ENCODE data around the gene FHDC1. TPM values are rescaled to one million over a fixed set of nuclear protein-coding genes. Genes with fewer than 3 reads are reported as not detected.
A peak's percentile ranks its signal among the peaks of the same experiment; 100 is the strongest.

Gene FHDC1
- total RNA-seq, 1 experiment from 2014 or later = 19.9 TPM

DNA sequence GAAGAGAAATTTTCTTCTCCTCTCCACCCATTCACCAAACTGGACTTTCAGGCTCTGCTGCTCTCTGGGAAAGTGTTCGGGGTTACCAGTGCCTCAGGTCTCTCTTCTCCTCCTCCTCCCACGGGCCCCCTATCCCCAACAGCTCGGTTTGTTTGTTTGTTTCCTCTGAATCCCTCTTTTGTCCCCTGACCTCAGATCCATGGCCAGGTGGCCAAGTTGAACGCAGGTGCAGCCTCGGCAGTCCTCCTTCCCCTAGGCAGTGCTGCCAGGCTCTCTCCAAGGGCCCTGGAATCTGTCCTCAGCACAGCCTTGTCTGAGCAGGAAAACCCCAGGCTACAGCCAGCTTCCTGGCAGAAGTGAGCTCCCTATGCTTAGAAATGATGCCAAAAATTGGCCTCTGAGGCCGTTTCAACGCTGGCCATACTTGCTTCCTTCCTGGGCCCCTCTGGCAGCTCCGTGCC, 60.0 kb downstream of the FHDC1 start:
- peaks cover 24% of the 10 kb centered on the region for H3K27me3 Mint-ChIP-seq (ENCODE audit: low read depth)
- peak overlapping the region; percentile 11 for H3K18ac ChIP-seq (ENCODE audit: insufficient read length, low read depth, low read length)
- H3K4me3 Mint-ChIP-seq = no peak overlapping the region; a peak in 1 of 5 replicates
- H3K9me3 Mint-ChIP-seq = no peaks in the 10 kb centered on the region; a peak in 1 of 5 replicates
- H3K27me3 ChIP-seq (ENCODE audit: insufficient read depth, low read length) = no peaks in the 10 kb centered on the region; the same call in 1 of the 2 replicates
- H2BK12ac ChIP-seq (ENCODE audit: insufficient read length, low read depth, low read length) = peak overlapping the region; percentile 40
- H2BK20ac ChIP-seq (ENCODE audit: low read depth, low read length, poor library complexity, severe bottlenecking) = no peak overlapping the region
- DNase-seq = no peak
- H3K4ac ChIP-seq (ENCODE audit: low read depth, low read length) = no peak overlapping the region
- no peaks in the 10 kb centered on the region for H4K20me1 ChIP-seq (ENCODE audit: control insufficient read depth, insufficient read depth, insufficient read length)
- TF ChIP-seq CTCF (conservative IDR thresholded peaks at IDR 0.05) = no peak
- no peak overlapping the region for H4K5ac ChIP-seq (ENCODE audit: insufficient read length, low read depth, low read length)
- no peak overlapping the region for H2AFZ ChIP-seq (ENCODE audit: low read length)
- H3K36me3 Mint-ChIP-seq (ENCODE audit: insufficient read depth in 1 of 3, low read depth in 3 of 3) = no peaks in the 10 kb centered on the region; a peak in 1 of 7 replicates
- H3K9ac ChIP-seq (ENCODE audit: extremely low read depth, insufficient read length, low read length) = no peak overlapping the region
- H2BK15ac ChIP-seq (ENCODE audit: low read depth, low read length) = 0 out of 2 replicates have a peak overlapping the region, but pooled peaks have one; percentile 16
- H2BK120ac ChIP-seq (ENCODE audit: low read depth, low read length, poor library complexity, severe bottlenecking) = no peak overlapping the region
- H2BK5ac ChIP-seq (ENCODE audit: insufficient read length, low read length) = no peak overlapping the region
- H4K91ac ChIP-seq (ENCODE audit: insufficient read length, low read depth, low read length) = no peak overlapping the region
- H3K56ac ChIP-seq (ENCODE audit: insufficient read length, low read depth, low read length) = no peak overlapping the region
- H3K23ac ChIP-seq (ENCODE audit: insufficient read length, low read depth, low read length) = no peak overlapping the region
- H3K4me2 ChIP-seq (ENCODE audit: insufficient read depth, insufficient read length, low read length) = no peak overlapping the region
- H3K14ac ChIP-seq (ENCODE audit: insufficient read depth, low read length) = no peak overlapping the region
- H4K8ac ChIP-seq (replicated peaks; ENCODE audit: insufficient read length, low read depth, low read length) = no peak overlapping the region
- no peak overlapping the region for H2AK5ac ChIP-seq (ENCODE audit: insufficient read length, low read length)
- H3K79me1 ChIP-seq (ENCODE audit: insufficient read depth, low read depth, low read length, poor library complexity, severe bottlenecking) = no peaks in the 10 kb centered on the region
- no peak overlapping the region for H3K27ac ChIP-seq (ENCODE audit: insufficient read length, low read depth, low read length)
- H3K23me2 ChIP-seq (ENCODE audit: insufficient read length, low read depth, low read length, poor library complexity, severe bottlenecking) = no peaks in the 10 kb centered on the region
- H3K79me2 ChIP-seq (ENCODE audit: insufficient read depth, low read length) = no peaks in the 10 kb centered on the region
- no peak overlapping the region for H3T11ph ChIP-seq (ENCODE audit: low read length)
- H3K9me3 ChIP-seq (ENCODE audit: control insufficient read depth, low read depth, low read length) = no peaks in the 10 kb centered on the region
- H3K27ac Mint-ChIP-seq = peak overlapping the region in 2 of 3 experiments; percentile 52 to 89; a peak in 3 of 7 replicates
- H3K4me1 Mint-ChIP-seq = peaks cover 39 to 50% of the 10 kb centered on the region in 2 experiments
- WGBS (ENCODE audit: extremely low coverage, insufficient read length, low lambda C conversion rate) = no CpG with 5 or more reads among the region's 8 CpGs
- peaks cover 6% of the 10 kb centered on the region; the same call in 1 of the 2 replicates for H3K4me1 ChIP-seq (ENCODE audit: insufficient read depth, low read length)

Data from H9 (cell line).